ENCODE data around the gene RASSF5. TPM values are rescaled to one million over a fixed set of nuclear protein-coding genes. Genes with fewer than 3 reads are reported as not detected.

RASSF5 gene
- total and polyA plus RNA-seq, 2 of the 13 experiments (the other 11 are each of a cell fraction or from before 2014, with no cell fraction given), result 0.18 to 0.40 TPM

DNA sequence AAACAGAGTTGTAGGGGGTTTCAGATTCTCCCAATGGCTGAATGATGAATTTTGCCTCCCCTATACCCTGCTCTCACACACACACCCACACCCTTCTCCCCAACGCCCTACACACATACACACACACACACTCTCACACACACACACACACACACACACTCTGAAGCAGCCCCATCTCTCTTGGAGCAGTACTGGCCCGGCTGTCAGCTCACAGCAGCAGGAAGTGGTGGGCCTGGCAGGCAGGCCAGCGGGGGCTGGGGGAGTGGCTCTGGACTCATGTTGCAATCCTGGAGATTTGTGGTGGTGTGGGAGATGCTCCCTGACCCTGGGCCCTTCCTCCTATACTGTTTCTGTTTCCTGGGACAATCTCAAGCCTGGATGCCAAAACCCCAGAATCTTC lies 34.9 kb upstream of the RASSF5 start (continued):
- TF ChIP-seq, protein P1, sequence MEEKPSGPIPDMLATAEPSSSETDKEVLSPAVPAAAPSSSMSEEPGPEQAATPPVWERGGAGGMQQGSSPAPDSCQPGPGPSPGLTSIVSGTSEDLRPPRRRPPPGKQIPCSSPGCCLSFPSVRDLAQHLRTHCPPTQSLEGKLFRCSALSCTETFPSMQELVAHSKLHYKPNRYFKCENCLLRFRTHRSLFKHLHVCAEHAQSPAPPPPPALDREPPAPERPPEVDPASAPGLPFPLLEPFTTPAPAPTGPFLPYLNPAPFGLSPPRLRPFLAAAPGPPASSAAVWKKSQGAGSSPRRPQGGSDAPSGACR (CRISPR knock-in tag; IDR thresholded peaks at IDR 0.05), result no peak
- TF ChIP-seq NR2F6 (IDR thresholded peaks at IDR 0.05) (no peak), NR2F6 (CRISPR knock-in tag; IDR thresholded peaks at IDR 0.05) (peak; percentile 15; the same call in 1 of the 2 replicates), HNRNPK (IDR thresholded peaks at IDR 0.05; ENCODE audit: low read depth, low read length, poor library complexity, severe bottlenecking) (no peak), KLF6 (CRISPR knock-in tag; IDR thresholded peaks at IDR 0.05) (no peak), CBX1 (IDR thresholded peaks at IDR 0.05; ENCODE audit: low read depth) (no peak), SSRP1 (CRISPR knock-in tag; IDR thresholded peaks at IDR 0.05) (no peak), MAFF (IDR thresholded peaks at IDR 0.05; ENCODE audit: low read depth, low read length) (no peak), HHEX (CRISPR knock-in tag; IDR thresholded peaks at IDR 0.05) (no peak), MTF1 (CRISPR knock-in tag; IDR thresholded peaks at IDR 0.05) (no peak), ARNTL (CRISPR knock-in tag; IDR thresholded peaks at IDR 0.05) (no peak), ZNF33A (CRISPR knock-in tag; IDR thresholded peaks at IDR 0.05; ENCODE audit: borderline replicate concordance) (no peak), CEBPB (IDR thresholded peaks at IDR 0.05; ENCODE audit: borderline replicate concordance, low read depth, low read length) (peak; percentile 78)
- TF ChIP-seq, protein P2, sequence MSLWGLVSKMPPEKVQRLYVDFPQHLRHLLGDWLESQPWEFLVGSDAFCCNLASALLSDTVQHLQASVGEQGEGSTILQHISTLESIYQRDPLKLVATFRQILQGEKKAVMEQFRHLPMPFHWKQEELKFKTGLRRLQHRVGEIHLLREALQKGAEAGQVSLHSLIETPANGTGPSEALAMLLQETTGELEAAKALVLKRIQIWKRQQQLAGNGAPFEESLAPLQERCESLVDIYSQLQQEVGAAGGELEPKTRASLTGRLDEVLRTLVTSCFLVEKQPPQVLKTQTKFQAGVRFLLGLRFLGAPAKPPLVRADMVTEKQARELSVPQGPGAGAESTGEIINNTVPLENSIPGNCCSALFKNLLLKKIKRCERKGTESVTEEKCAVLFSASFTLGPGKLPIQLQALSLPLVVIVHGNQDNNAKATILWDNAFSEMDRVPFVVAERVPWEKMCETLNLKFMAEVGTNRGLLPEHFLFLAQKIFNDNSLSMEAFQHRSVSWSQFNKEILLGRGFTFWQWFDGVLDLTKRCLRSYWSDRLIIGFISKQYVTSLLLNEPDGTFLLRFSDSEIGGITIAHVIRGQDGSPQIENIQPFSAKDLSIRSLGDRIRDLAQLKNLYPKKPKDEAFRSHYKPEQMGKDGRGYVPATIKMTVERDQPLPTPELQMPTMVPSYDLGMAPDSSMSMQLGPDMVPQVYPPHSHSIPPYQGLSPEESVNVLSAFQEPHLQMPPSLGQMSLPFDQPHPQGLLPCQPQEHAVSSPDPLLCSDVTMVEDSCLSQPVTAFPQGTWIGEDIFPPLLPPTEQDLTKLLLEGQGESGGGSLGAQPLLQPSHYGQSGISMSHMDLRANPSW (CRISPR knock-in tag; IDR thresholded peaks at IDR 0.05; ENCODE audit: borderline replicate concordance), result no peak
- TF ChIP-seq, protein P3, sequence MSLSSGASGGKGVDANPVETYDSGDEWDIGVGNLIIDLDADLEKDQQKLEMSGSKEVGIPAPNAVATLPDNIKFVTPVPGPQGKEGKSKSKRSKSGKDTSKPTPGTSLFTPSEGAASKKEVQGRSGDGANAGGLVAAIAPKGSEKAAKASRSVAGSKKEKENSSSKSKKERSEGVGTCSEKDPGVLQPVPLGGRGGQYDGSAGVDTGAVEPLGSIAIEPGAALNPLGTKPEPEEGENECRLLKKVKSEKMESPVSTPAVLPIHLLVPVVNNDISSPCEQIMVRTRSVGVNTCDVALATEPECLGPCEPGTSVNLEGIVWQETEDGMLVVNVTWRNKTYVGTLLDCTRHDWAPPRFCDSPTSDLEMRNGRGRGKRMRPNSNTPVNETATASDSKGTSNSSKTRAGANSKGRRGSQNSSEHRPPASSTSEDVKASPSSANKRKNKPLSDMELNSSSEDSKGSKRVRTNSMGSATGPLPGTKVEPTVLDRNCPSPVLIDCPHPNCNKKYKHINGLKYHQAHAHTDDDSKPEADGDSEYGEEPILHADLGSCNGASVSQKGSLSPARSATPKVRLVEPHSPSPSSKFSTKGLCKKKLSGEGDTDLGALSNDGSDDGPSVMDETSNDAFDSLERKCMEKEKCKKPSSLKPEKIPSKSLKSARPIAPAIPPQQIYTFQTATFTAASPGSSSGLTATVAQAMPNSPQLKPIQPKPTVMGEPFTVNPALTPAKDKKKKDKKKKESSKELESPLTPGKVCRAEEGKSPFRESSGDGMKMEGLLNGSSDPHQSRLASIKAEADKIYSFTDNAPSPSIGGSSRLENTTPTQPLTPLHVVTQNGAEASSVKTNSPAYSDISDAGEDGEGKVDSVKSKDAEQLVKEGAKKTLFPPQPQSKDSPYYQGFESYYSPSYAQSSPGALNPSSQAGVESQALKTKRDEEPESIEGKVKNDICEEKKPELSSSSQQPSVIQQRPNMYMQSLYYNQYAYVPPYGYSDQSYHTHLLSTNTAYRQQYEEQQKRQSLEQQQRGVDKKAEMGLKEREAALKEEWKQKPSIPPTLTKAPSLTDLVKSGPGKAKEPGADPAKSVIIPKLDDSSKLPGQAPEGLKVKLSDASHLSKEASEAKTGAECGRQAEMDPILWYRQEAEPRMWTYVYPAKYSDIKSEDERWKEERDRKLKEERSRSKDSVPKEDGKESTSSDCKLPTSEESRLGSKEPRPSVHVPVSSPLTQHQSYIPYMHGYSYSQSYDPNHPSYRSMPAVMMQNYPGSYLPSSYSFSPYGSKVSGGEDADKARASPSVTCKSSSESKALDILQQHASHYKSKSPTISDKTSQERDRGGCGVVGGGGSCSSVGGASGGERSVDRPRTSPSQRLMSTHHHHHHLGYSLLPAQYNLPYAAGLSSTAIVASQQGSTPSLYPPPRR (CRISPR knock-in tag; IDR thresholded peaks at IDR 0.05; ENCODE audit: borderline replicate concordance), result no peak
- TF ChIP-seq, protein P4, sequence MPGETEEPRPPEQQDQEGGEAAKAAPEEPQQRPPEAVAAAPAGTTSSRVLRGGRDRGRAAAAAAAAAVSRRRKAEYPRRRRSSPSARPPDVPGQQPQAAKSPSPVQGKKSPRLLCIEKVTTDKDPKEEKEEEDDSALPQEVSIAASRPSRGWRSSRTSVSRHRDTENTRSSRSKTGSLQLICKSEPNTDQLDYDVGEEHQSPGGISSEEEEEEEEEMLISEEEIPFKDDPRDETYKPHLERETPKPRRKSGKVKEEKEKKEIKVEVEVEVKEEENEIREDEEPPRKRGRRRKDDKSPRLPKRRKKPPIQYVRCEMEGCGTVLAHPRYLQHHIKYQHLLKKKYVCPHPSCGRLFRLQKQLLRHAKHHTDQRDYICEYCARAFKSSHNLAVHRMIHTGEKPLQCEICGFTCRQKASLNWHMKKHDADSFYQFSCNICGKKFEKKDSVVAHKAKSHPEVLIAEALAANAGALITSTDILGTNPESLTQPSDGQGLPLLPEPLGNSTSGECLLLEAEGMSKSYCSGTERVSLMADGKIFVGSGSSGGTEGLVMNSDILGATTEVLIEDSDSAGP (CRISPR knock-in tag; IDR thresholded peaks at IDR 0.05; ENCODE audit: borderline replicate concordance), result peak; percentile 46; the same call in 1 of the 2 replicates
- TF ChIP-seq, protein P5, sequence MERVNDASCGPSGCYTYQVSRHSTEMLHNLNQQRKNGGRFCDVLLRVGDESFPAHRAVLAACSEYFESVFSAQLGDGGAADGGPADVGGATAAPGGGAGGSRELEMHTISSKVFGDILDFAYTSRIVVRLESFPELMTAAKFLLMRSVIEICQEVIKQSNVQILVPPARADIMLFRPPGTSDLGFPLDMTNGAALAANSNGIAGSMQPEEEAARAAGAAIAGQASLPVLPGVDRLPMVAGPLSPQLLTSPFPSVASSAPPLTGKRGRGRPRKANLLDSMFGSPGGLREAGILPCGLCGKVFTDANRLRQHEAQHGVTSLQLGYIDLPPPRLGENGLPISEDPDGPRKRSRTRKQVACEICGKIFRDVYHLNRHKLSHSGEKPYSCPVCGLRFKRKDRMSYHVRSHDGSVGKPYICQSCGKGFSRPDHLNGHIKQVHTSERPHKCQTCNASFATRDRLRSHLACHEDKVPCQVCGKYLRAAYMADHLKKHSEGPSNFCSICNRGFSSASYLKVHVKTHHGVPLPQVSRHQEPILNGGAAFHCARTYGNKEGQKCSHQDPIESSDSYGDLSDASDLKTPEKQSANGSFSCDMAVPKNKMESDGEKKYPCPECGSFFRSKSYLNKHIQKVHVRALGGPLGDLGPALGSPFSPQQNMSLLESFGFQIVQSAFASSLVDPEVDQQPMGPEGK (CRISPR knock-in tag; IDR thresholded peaks at IDR 0.05), result peak; percentile 76
- TF ChIP-seq, protein P6, sequence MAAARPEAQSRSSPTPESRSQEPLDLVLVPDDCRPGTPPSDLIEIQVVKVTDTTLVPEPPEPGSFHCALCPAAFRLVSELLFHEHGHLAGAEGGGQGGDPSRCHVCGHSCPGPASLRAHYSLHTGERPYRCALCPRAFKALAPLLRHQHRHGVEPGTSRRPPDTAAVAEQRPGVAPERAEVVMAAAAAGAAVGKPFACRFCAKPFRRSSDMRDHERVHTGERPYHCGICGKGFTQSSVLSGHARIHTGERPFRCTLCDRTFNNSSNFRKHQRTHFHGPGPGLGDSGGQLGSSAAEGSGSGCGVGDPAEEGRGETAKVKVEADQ (CRISPR knock-in tag; IDR thresholded peaks at IDR 0.05; ENCODE audit: borderline replicate concordance), result no peak
